Gastrocnemius medialis (tissue), 4 donors: Measurements from ENCODE around the gene CNIH4. TPM values are rescaled to one million over a fixed set of nuclear protein-coding genes. Genes with fewer than 3 reads are reported as not detected.

Experiments
- ATAC-seq, 2 donors: fragments of 150-250 bp; one replicate each; pipeline ENCODE4 v1.9.1; 2016
- DNase-seq, 2 donors: peaks; one replicate each; pipeline ENCODE4 v3.0.0-alpha.2; 2019
- H3K27ac ChIP-seq, 4 donors: fragments of 200-600 bp; sonication (generic); 1 replicate in 1 of 4; 2 replicates in 3 of 4; pipeline ENCODE4 v1.5.1; 2016 to 2018; ENCODE audit warnings: mild to moderate bottlenecking in 2 of 4, moderate library complexity in 1 of 4
- H3K27me3 ChIP-seq, 3 donors: fragments of 200-600 bp; sonication (generic) in 2 of 3; 1 replicate in 1 of 3; 2 replicates in 2 of 3; pipeline versions ENCODE4 v1.5.1 to v1.6.0; 2016 to 2019; ENCODE audit warnings: mild to moderate bottlenecking in 1 of 3, moderate library complexity in 1 of 3
- H3K36me3 ChIP-seq, 2 donors: fragments of 200-600 bp; sonication (generic) in 1 of 2; one replicate each; pipeline ENCODE4 v1.5.1; 2017 to 2018
- H3K4me1 ChIP-seq, 2 donors: fragments of 200-600 bp; sonication (generic) in 1 of 2; one replicate each; pipeline ENCODE4 v1.5.1; 2016 to 2017; ENCODE audit warnings: mild to moderate bottlenecking in 2 of 2
- H3K4me3 ChIP-seq, 4 donors: fragments of 200-600 bp; sonication (generic) in 3 of 4; 1 replicate in 1 of 4; 2 replicates in 3 of 4; pipeline ENCODE4 v1.5.1; 2016 to 2019; ENCODE audit warnings: mild to moderate bottlenecking in 2 of 4
- H3K9me3 ChIP-seq, 3 donors: fragments of 200-600 bp; sonication (generic) in 2 of 3; 1 replicate in 1 of 3; 2 replicates in 2 of 3; pipeline ENCODE4 v1.5.1; 2016 to 2019
- CTCF ChIP-seq, 5 experiments: fragments of 450-650 bp in 3 of 5; fragments of 200-600 bp in 2 of 5; sonication (generic) in 2 of 5; IDR thresholded peaks in 4 of 5; conservative IDR thresholded peaks in 1 of 5; 1 replicate in 4 of 5; 2 replicates in 1 of 5; pipeline ENCODE4 v1.5.1; 2016 to 2019; ENCODE audit warnings: antibody characterized with exemption in 5 of 5, mild to moderate bottlenecking in 3 of 5, moderate library complexity in 3 of 5
- POLR2A ChIP-seq, 2 donors: fragments of 450-650 bp; IDR thresholded peaks; one replicate each; pipeline ENCODE4 v1.6.1; 2017; ENCODE audit warnings: antibody characterized with exemption in 2 of 2, mild to moderate bottlenecking in 2 of 2, moderate library complexity in 2 of 2
- in situ Hi-C, 4 donors: fragments of 200-750 bp; cut with MboI; loops; one replicate each; pipeline versions ENCODE4 v1.15.0 to v1.8.0; 2017; ENCODE audit warnings: low sequenced_read_pairs in 4 of 4
- intact Hi-C: fragments of 100-400 bp; cut with DNase I; formaldehyde crosslinking; loops from one replicate; pipeline ENCODE4 v1.15.1; 2023; ENCODE audit warnings: low total_unique reads
- total RNA-seq, 4 donors: library from RNA; depleted of rRNA; stranded (reverse); fragments of >200 nt; gene quantifications; one replicate each; pipeline versions ENCODE4 v1.1.0 to v1.2.3, GENCODE V29; 2016

Gene CNIH4
- total RNA-seq, 4 donors from 2014 or later: 24.5 to 58.5 (median 39.1) TPM

- no peak for ATAC-seq
- Histone ChIP-seq H3K27ac (no peak overlapping the region), H3K4me1 (no peaks in the 10 kb centered on the region), H3K9me3 (no peaks in the 10 kb centered on the region), H3K4me3 (no peak overlapping the region), H3K27me3 (no peaks in the 10 kb centered on the region), H3K36me3 (peaks cover 0 to 87% of the 10 kb centered on the region in 2 donors)
- no peak for DNase-seq
- in situ Hi-C loops: no loop called here
- TF ChIP-seq POLR2A (IDR thresholded peaks at IDR 0.05) (no peak), CTCF (IDR thresholded peaks at IDR 0.05 in 4 of 5, conservative IDR thresholded peaks at IDR 0.05 in 1 of 5) (no peak)
- intact Hi-C loops: no loop called here
Observed at GRCh38 chr1:224399887-224400286, 43.2 kb downstream of the CNIH4 start.

GRCh38 chr1:224402472-224403036, 45.9 kb downstream of the CNIH4 start:
- in situ Hi-C loops (no loop called here), intact Hi-C loops (no loop called here)
- Histone ChIP-seq H3K27me3 (no peaks in the 10 kb centered on the region), H3K36me3 (peaks cover 0 to 84% of the 10 kb centered on the region in 2 donors), H3K27ac (no peak overlapping the region), H3K4me1 (no peaks in the 10 kb centered on the region), H3K9me3 (no peaks in the 10 kb centered on the region), H3K4me3 (no peak overlapping the region)
- ATAC-seq (no peak), DNase-seq (no peak)
- no peak for TF ChIP-seq POLR2A (IDR thresholded peaks at IDR 0.05)
- TF ChIP-seq CTCF (IDR thresholded peaks at IDR 0.05 in 4 of 5, conservative IDR thresholded peaks at IDR 0.05 in 1 of 5): no peak

- H3K4me3 ChIP-seq: no peak overlapping the region
- no peaks in the 10 kb centered on the region for H3K4me1 ChIP-seq
- no peaks in the 10 kb centered on the region for H3K27me3 ChIP-seq
- peaks cover 0 to 73% of the 10 kb centered on the region in 2 donors for H3K36me3 ChIP-seq
- TF ChIP-seq POLR2A (IDR thresholded peaks at IDR 0.05) (no peak), CTCF (IDR thresholded peaks at IDR 0.05 in 4 of 5, conservative IDR thresholded peaks at IDR 0.05 in 1 of 5) (no peak)
- intact Hi-C loops: no loop called here
- DNase-seq (no peak), ATAC-seq (no peak)
- H3K27ac ChIP-seq: no peak overlapping the region
- in situ Hi-C loops: no loop called here
- no peaks in the 10 kb centered on the region for H3K9me3 ChIP-seq
Observed at GRCh38 chr1:224404916-224405603, 48.4 kb downstream of the CNIH4 start.

DNA sequence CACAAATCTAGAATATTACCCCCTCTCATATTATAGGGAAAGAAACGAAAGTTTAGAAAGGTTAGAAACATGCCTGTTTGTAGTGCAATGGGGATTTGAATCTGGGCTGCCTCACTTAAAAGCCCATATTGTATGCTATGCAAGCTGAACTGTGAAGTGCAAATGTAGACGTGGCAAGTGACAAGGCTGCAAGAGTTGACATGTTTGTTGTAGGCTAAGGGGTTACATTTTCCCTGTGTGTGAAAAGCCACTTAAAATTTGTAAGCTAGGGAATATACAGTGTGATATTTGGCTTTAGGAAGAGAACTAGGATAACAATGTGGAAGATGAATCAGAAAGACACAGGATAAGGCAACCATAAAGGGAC, 48.9 kb downstream of the CNIH4 start:
- H3K36me3 ChIP-seq: peaks cover 0 to 72% of the 10 kb centered on the region in 2 donors
- no peak overlapping the region for H3K4me3 ChIP-seq
- no peaks in the 10 kb centered on the region for H3K27me3 ChIP-seq
- ATAC-seq (no peak), DNase-seq (no peak)
- H3K4me1 ChIP-seq: no peaks in the 10 kb centered on the region
- no peak for TF ChIP-seq POLR2A (IDR thresholded peaks at IDR 0.05)
- no peak for TF ChIP-seq CTCF (IDR thresholded peaks at IDR 0.05 in 4 of 5, conservative IDR thresholded peaks at IDR 0.05 in 1 of 5)
- in situ Hi-C loops: no loop called here
- H3K9me3 ChIP-seq: no peaks in the 10 kb centered on the region
- intact Hi-C loops: no loop called here
- no peak overlapping the region for H3K27ac ChIP-seq
